ENCODE measurements around the gene SHCBP1. TPM values are rescaled to one million over a fixed set of nuclear protein-coding genes. Genes with fewer than 3 reads are reported as not detected.

The SHCBP1 gene
- total and polyA plus RNA-seq, 10 donors = 1.7 to 15.7 (median 4.4) TPM

DNA sequence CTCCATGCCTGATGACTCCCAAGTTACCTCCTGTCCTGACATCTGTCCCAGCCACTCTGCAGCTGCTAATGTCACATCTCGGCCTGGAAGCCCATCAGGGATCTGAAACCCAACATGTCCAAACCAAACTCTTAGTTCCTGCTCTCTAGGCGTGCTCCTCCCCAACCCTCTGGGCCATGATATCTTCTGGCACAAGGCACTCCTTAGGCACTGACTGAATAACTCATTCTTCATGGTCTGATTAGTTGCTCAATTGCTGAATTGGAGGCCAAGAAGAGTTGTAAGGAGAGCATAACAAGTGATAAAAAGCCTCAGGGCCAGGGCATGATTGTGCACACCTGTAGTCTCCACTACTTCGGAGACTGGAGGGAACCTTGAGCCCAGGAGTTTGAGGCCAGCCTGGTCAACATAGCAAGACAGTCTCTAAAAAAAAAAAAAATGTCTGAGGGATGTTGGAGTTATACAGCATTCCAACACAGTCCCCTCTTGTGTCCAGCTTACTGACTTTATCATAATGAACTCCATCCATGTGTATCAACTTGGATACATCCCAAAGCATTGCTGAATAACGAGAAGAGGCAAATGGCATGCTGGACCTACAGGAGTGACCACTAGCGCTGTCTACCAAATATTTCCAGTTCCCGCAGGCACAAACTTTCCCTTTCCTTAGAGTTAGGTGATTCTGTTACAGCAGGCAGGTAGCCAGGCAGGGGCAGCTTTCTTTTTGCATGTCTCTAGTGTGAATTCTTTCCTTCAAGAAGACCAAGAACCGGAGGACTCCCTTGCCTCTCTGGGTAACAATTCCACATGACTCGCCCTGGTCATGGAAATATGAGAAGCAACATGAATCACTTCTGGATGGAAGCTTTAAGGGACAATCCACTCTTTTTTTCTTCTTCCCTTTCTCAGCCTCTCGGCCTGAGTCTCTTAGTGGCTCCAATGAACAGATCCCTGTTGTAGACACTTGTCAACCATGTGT, 18.1 kb upstream of the SHCBP1 start:
- Histone ChIP-seq H3K4me3 (no peak overlapping the region), H3K36me3 (peaks cover 0 to 8% (median 0%) of the 10 kb centered on the region in 6 donors), H3K27ac (no peak overlapping the region), H3K27me3 (replicated peaks in 1 of 7) (no peaks in the 10 kb centered on the region), H3K4me1 (no peaks in the 10 kb centered on the region), H3K9me3 (peaks cover 0 to 12% (median 5%) of the 10 kb centered on the region in 8 donors)
- TF ChIP-seq POLR2AphosphoS5 (IDR thresholded peaks at IDR 0.05) (no peak), POLR2A (IDR thresholded peaks at IDR 0.05) (no peak)
- TF ChIP-seq, protein P1, sequence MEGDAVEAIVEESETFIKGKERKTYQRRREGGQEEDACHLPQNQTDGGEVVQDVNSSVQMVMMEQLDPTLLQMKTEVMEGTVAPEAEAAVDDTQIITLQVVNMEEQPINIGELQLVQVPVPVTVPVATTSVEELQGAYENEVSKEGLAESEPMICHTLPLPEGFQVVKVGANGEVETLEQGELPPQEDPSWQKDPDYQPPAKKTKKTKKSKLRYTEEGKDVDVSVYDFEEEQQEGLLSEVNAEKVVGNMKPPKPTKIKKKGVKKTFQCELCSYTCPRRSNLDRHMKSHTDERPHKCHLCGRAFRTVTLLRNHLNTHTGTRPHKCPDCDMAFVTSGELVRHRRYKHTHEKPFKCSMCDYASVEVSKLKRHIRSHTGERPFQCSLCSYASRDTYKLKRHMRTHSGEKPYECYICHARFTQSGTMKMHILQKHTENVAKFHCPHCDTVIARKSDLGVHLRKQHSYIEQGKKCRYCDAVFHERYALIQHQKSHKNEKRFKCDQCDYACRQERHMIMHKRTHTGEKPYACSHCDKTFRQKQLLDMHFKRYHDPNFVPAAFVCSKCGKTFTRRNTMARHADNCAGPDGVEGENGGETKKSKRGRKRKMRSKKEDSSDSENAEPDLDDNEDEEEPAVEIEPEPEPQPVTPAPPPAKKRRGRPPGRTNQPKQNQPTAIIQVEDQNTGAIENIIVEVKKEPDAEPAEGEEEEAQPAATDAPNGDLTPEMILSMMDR (IDR thresholded peaks at IDR 0.05 in 8 of 11, conservative IDR thresholded peaks at IDR 0.05 in 3 of 11) = no peak
- no peak for DNase-seq
- WGBS, 5 donors = 85 to 90% (median 89%) methylated on average over 9 of the region's 9 CpGs
- intact Hi-C loops (cut with DNase I; ENCODE audit: low total_unique reads) = no loop called here

DNA sequence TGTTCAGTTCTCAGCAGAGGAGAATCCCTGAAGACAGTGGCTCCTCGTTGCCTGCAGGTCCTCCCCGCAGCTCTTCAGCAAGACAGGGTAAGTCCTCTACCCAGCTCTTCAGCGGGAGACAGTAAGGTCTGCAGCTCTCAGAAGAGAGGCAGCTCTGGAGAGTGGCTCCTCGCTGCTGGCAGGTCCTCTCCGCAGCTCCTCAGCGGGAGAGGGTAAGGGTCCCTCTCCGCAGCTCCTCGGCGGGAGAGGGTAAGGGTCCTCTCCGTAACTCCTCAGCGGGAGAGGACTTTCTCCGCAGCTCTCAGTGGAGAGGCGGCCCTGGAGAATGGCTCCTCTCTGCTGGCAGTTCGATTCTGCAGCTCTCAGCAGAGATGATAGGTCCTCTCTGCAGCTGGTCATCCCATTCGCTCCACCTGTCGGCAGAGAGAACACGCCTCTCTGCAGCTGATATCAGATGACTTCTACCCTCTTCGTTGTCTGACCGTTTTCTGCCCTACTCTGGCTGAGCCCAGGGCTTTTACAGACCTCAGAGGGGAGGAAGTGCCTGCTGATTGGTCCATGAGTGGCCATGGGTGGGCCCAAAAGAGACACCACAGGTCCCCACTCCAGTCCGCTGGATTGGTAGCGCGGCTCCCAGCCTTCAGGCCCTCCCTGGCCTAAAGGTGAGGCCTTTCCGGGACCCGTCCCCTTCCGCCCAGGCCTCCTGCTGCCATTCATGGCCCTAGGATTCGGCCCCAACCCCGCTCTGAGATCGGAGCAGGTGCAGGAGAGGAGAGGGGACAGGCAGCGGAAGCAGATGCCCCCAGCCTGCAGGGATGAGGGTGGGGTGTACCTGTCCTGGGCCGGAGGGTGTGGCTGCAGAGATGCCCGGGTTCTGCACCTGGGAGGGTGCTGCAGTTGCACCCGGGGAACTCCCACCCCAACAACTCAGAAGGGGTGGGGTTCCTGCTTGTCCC, 11.9 kb upstream of the SHCBP1 start:
- Histone ChIP-seq H3K36me3 (no peaks in the 10 kb centered on the region), H3K9me3 (no peaks in the 10 kb centered on the region), H3K27ac (no peak overlapping the region), H3K4me3 (peak overlapping the region in 1 of 8 donors; percentile 40), H3K27me3 (replicated peaks in 1 of 7) (no peaks in the 10 kb centered on the region), H3K4me1 (peaks cover 0 to 9% (median 0%) of the 10 kb centered on the region in 6 donors)
- TF ChIP-seq, protein P1 (IDR thresholded peaks at IDR 0.05 in 8 of 11, conservative IDR thresholded peaks at IDR 0.05 in 3 of 11) = no peak
- TF ChIP-seq POLR2AphosphoS5 (IDR thresholded peaks at IDR 0.05) (no peak), POLR2A (IDR thresholded peaks at IDR 0.05) (no peak)
- 82 to 89% (median 88%) methylated on average over 23 to 32 of the region's 32 CpGs for WGBS, 5 donors
- DNase-seq = no peak
- intact Hi-C loops (cut with DNase I; ENCODE audit: low total_unique reads) = no loop called here

DNA sequence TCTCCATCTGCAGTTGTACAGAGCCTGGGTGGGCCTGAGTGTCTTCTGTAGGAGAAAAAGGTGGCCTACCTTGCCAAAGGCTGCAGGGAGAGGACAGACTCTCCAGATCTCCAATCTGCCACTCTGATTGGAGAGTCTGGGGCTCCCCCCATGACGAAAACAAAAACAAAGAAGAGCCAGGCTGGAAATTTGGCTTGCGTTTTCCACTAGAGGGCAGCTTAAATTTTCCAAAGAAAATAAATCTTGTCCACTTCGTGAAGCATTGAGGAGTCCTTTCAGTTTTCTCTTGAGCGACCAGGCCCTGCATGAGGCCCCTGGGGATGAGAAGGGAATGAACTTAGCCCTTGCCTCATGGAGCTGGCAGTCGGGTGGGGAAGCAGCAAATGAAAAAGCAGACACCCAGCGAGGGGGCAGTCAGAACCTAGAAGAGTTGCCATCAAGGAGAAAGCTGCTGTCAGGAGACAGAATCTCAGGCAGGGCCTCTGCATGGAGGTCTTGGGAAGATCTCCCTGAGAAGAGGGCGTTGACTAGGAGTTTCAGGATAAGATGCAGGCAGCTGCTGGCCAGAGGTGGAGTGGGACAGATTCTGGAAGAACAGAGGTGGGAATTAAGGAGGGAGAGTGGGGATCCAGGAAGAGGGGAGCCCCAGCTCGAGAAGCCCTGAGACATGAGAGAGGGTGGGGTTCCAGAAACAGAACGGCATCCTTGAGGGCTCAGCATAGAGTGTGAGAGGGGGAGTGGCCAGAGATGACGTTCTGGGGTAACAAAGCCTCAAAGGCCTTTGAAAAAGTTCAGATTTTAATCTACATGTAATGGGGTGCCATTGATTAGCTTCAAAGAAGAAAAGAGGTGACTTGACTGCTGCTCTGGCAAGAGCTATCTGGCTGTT, 8.4 kb upstream of the SHCBP1 start:
- H3K27ac ChIP-seq = no peak overlapping the region
- intact Hi-C loops (cut with DNase I; ENCODE audit: low total_unique reads) = no loop called here
- peaks cover 0 to 9% (median 0%) of the 10 kb centered on the region in 6 donors for H3K4me1 ChIP-seq
- TF ChIP-seq, protein P1 (IDR thresholded peaks at IDR 0.05 in 8 of 11, conservative IDR thresholded peaks at IDR 0.05 in 3 of 11) = no peak
- TF ChIP-seq POLR2A (IDR thresholded peaks at IDR 0.05) (no peak), POLR2AphosphoS5 (IDR thresholded peaks at IDR 0.05) (no peak)
- no peak for DNase-seq
- H3K36me3 ChIP-seq = no peaks in the 10 kb centered on the region
- no peak overlapping the region for H3K4me3 ChIP-seq
- H3K9me3 ChIP-seq = no peaks in the 10 kb centered on the region
- 40 to 55% (median 47%) methylated on average over 10 of the region's 10 CpGs for WGBS, 5 donors
- no peaks in the 10 kb centered on the region for H3K27me3 ChIP-seq (replicated peaks in 1 of 7)

Measured in spleen (tissue), 11 donors.